HG03460 (cell line): Measurements from ENCODE around the gene CBX4.
"Not testable (repeated sequence)": the region's sequence is repeated elsewhere in the genome, so short reads cannot be mapped to it uniquely, and the experiment has no call there.

ENCODE experiments used
- ATAC-seq: cut with Tn5 transposase; IDR thresholded peaks from one replicate; pipeline ENCODE4 v1.9.1; 2021; ENCODE audit not compliant: unreplicated experiment

CBX4 gene

DNA sequence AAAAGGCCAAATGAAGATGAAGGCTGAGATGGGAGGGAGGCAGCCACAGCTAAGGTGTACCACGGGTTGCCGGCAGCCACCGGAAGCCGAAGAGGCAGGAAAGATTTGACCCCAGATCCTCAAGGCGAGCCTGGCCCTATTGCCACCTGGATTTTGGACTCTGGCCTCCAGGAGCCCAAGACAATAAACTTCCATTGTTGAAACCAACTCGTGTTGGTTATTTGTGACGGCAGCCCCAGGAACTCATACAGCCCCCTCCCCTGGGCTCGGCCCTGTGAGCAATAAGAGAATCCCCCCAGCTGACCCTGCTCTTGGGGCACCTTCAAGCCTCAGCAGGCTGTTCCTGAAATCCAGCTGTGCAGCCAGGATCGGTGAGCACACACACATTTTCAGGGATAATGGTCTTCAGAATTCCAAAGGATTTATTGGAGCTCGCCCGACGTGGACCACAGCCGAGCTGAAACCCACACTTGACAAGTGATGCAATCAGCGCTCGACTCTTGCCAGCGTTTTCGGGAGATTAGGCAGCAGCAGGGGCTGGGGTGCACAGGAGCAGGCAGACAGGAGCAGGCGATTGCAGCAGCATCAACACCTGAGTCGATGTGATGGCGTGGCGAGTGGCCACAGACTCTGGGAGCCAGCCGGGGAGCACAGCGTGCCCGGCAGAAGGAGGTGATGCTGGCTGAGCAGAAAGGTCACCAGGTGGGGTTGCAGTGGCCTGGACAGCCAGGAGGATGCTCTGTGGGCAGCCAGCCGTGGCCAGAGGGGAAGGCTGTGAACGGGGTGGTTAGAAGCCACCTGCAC is 22.4 kb upstream of the CBX4 start:
- ATAC-seq, result no peak

DNA sequence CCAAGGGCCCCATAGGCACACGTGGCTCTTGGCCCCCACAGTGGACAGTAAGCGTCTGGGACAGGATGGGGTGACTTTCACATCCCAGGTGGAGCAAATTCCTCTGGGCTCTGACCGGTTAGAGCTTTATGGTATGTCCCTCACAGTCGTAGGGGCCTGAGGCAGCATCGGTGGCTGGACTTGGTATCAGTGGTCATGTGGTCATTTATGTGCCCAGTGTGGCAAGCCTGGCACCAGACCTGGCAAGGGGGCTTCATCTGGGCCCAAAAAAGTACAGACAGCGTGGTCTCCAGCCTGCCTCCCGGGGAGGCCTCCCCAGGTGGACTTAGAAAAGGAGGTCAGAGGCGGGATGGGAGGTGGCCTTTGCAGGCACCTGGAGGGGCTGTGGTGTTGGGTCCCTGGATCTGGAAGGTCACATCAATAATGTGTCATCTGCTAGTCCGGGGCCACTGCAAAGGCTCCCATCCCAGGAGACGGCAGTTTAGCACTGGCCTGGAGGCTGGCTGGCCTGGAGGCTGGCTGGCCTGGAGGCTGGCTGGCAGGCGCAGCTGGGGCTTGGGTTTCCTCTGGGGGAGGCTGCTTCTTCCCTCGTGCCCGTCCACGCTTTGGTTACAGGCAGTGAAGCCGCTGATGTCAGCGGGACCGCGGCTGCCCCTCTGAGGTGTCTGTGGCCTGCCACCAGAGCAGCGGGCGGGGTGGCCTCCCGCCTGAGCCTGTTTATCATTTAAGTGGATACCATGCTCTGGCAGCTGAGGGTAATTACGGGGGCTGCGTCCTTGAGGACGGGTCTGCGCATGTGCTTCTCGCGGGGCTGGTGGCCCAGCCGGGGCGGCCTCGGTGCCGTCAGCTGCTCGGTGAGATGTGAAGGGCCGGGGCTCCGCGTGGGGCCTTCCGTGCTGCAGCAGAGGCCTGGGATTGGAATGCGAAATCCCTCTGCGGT is 20.7 kb upstream of the CBX4 start:
- ATAC-seq, result no peak

DNA sequence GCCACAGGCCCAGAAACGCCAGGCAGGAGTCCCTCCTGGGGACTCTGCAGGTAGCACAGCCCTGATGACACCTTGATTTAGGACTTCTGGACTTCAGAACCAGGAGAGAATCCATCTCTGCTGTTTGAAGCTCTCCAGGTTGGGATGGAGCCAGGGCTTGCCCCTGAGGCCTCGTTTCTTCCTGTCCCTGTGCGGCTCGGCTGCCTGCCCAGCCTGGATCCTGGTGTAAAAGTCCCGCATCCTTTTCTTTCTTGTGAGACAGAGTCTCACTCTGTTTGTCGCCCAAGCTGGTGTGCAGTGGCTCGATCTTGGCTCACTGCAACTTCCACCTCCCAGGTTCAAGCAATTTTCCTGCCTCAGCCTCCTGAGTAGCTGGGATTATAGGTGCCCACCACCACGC is 17.9 kb upstream of the CBX4 start:
- ATAC-seq, result no peak

DNA sequence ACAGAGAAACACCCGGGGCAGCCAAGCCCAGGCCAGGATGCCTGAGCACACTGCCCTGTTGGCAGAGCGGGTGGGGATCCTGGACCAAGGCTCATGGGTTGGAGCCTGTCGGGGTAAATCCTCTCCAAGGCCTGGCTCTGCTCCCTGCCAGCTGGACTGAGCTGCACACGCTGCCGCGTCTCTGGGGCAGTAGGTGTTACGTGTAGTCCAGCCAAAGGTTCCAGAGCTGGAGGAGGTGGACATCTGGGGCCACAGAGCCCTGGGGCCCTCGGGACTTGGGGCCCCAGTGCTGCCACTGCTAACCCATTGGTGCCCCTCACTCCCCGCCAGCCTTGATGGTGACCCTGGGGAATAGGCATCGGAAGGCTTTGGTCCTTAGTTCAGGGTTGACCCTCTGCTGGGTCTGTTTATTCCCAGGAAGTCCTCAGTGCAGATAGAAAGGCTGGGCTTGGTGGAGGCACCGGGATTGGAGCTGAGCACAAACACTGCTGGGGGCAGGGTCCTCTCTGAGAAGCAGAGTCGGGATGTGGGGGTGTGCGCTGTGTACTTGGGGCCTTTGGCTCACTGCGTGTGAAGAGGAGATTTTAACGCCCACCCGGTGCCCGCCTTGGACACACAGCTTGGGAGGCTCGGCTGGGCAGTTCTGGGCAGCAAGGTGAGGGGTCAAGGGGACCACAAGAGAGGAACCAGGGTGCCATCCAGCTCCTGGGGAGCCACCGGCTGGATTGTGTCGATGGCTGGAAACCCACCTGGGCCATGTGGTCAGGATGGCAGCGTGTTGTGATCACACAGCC is 16.3 kb upstream of the CBX4 start:
- ATAC-seq, result no peak

DNA sequence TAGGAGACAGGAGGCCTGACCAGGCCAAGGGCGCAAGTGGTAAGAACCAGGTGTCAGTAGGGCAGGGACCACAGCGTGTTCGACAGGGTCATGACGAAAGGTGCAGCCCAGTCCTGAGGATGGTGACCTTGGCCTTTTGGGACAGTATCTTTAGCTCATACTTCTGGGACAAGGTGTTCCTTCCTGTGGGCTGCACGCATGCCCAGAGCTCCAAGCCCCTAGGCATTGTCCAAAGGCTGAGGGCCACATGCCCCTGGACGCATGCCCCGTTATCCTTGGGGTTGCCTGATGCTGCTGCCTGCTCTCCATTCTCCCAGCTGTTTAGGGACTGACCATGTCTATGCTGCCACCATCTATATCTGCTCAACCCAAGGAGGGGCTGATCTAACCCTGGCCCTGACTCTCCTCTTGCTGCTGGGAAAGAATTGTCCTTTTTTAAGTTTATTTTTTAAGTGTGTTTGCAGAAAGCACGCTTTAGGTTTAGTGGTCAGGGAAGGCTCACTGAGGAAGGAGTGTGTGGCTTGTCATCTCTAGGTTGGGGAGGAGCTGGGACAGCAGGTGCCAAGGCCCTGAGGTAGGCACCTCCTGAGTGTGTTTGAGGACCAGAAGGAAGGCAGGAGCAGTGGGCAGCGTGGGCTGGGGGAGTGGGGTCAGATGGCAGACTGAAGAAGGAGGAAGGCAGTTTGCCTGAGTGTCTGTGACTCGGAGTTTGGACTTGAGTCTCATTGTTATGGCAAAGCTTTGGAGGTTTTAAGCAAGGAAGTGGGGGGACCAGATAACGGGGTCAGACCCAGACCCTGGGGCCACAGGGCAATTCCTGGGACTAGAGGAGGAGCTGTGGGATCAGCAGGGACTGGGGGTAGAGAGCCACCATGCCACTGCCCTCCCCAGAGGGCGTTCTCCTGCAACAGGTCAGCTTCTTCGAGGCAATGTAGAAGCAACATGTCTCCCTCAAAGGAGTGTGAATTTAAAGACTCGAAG is 15.1 kb upstream of the CBX4 start:
- no peak for ATAC-seq

DNA sequence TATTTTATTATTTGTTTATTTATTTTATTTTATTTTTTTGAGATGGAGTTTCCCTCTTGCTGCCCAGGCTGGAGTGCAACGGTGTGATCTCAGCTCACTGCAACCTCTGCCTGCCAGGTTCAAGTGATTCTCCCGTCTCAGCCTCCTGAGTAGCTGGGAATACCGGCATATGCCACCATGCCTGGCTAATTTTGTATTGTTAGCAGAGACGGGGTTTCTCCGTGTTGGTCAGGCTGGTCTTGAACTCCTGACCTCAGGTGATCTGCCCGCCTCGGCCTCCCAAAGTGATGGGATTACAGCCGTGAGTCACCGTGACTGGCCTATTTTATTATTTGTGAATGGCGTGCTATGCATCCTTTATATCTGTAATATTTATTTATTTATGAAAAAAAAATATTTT is 13.9 kb upstream of the CBX4 start:
- not testable (repeated sequence) for ATAC-seq

DNA sequence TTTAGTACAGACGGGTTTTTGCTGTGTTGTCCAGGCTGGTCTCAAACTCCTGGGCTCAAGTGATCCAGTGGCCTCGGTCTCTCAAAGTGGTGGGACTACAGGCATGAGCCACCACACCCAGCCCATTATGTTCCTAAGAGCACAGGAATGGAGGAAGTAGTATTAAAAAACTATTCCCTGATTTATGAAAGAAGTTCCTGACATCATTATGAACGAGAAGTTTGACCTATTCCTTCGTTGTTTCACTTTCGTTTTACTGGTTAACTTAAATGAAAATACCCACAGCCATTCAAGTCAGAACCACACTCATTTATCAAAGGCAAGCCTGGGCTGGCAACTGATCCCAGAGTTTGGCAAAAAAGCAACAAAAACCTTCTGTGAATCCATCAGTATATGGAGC is 13.5 kb upstream of the CBX4 start:
- ATAC-seq, result no peak

DNA sequence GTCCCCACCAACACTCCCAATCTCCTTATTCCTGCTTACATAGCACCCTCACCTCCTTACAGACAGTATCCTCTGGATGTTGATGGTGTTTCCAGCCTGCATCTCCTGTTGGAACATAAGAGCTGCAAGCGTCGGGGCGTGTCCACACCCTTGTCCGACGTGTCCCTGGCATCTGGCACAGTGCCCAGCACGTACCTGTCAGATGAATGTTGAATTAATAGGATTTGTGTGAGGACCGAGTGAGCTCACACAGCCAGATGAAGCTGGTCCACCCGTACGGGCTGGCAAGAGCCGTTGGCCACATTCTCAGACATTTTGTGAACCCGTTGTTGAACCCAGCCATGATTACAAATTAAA is 12.2 kb upstream of the CBX4 start:
- no peak for ATAC-seq

DNA sequence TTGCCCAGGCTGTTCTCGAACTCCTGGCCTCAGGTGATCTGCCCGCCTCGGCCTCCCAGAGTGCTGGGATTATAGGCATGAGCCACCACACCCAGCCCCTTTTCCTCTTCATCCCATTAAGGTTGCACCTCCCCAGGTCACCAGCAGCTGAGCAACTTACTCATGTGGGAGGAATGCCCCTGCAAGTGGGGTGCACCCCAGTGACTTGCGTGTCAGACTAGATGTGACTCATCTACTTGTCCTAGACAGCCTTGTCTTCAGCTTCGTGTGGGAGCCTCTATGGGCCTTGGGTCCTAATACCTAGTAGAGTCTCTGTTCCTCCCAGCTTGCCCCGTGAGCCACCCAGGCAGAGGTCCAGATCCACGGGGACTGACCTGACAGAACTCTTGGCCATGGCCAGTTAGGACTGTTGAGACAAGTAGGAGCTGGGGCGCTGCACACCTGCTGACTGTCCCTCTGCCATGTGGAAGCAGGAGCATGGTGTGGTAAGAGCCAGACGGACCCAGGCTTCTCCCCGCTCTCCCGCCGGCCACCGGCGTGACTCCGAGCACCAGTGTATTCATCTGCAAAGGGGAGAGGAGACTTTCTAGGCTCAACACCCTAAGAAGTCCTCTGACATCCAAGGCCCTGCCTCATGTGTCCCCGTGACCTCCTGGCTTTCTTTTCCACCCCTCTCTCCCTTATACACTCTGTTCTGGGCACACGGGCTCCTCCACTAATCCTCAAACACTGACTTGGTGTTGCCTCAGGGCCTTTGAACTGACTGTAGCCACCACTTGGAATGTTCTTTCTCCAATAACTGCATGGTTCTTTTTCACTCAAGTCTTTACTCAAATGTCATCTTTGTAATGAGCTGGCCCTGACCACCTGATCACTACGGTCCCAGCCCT is 11.6 kb upstream of the CBX4 start:
- no peak for ATAC-seq

DNA sequence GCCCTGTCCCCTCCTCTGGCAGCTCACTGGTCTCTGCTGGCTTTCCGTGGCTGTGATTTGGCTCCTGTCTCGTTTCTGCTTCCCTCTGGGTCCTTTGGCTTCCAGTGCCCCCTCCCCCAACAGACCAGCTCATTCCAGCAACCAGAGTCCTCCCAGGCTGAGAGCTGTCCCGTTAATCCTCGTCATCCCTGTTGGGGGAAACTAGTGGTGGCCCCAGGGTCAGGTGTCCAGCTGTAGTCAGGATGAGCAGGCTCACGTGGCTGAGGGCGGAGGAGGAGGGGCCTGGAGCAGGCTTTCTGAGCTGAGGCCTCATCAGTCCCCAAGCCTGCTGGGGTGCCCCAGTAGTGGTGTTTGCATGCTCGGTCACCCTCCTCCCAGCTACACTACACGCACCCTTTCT is 10.7 kb upstream of the CBX4 start:
- ATAC-seq, result no peak

DNA sequence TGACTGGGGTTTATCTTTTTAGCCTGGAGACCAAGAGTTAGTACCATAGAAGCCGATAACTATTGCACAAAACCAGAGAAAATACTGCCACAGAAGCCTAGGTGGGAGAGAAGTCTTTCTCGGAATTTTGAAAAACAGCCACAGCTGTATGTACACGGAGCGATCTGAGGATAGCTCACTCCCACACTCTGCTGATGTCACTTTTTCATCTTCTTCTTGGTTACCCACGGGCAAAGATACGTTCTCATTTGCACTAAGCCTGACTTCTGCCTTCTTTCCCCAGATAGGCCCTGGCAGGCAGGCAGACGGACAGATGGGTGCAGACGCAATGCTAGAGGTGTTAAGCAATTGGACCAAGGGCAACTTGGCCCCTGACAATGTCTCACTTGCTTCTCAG is 9.1 kb upstream of the CBX4 start:
- no peak for ATAC-seq

DNA sequence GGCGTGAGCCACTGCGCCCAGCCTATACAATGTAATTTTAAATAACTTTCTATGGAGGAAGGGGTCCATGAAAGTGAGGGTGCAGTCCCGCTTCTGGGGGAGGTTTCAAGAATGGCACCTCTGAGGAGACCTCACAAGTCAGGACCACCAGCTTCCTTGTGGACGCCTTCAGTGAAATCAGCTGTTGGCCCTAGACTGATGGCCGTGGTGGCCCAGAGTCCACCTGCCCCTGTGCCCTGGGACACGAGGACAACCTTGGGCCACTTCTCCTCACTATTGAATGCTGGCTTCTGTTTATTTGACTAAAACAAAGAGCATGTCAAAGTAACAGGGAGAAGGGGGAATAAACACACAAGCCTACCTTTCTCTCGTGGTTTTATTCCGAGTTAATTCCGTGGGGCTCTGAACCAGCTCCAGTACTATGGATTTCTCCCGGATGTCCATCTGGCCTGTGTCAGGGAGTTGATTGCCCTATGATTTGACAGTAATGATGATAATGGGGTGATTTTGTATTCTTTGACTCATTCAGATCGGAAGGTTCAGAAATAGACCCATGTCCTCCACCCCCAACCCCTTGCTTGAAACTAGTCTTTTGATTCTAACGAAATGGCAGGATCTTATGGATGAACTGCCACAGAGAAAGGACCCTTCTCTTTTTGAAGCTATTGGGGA is 8.6 kb upstream of the CBX4 start:
- ATAC-seq, result no peak

DNA sequence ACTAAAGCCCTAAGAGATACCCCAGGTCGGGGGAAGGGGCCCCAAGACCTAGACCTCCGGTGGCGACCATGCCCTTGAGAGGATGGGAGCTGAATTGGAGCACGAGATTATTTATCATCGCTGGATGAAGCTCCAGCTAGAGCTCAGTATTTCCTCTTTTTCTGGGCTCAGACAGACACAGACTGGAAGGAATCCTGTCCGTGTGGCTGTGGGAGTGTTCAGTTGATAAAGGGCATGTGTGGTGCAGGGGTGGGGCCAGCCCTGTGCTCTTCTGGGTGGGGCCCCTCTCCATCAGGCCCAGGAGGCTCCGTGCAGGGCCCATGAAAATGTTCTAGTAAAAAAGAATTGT is 6.3 kb upstream of the CBX4 start:
- ATAC-seq, result no peak

DNA sequence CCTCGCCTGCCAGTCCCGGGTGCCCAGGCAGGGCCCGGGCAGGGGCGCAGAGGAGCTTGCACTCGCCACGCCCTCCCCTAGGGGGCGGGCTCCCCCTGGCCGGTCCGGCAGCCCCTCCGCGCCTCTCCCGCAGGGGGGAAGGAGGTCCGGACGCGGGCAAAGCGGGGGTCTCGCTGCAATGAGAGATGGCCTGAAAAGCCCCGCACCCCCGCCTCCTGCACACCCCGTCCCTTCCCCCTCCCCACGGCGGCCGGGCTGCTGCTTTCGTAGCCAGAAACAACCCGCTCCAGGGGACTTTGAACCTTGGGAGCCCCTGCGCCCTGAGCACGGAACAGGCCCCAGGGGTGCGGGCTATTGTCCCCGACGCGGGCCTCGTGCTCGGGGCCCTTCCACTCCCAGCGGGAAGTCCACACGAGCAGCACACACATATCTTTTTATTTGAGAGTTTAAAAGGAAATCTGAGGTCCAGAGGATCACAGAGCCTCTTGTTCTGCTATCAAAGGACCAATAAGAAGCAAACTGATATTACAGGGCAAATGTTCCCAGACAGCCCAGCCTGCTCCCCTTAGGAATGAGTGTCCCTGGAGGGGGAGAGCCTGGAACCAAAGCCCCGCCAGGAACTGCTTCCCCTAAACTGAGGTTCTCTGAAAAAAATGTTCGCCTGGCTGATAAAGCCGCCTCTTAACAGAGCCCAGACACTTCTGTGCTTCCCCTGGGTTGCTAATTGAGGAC is 5.8 kb upstream of the CBX4 start:
- ATAC-seq, result no peak

DNA sequence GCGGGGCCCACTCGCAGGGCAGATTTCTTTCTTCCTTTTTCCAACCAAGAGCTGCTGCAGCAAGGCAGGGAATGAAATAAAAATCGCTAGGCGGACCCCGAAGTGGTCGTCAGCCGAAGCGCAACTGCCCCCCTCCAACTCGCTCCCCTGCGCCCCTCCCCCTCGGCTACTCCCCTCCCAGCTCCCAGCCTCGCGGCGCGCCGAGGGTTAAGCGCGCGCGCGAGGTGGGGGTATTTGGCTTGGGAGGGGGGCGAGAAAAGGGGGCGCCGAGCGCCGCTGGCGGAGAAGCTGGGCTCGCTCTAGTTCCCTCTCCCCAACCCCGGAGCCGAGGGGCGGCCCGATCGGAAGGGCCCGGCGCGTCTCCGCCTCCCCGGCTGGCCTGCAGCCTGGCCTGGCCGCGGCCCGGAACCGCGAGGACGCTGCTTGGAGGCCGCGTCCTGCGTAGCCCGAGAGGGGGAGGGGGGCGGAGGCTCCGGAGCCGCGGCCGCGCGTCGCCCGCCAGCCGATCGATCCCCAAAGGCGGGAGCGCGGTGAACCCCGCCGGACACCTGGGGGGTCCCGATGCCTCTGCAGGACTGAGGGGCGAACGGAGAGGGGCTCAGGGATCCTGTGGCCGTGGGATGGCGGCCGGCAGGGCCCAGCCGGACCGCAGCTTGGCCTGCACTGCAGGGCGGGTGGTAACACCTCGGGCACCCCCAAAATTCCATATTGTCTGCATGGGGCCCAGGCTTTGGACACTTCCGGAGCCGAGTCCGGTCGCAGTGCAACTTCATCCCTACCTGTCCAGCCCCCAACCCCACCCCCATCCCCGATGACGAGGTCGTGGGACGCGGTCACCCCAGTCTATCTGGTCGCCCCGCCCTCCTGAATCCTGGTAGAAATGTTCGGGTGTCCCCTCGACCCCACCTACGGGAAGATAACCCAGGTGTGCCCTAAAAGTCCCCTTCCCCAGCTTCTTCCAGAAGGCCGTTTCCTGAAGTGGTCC is 4.9 kb upstream of the CBX4 start:
- no peak for ATAC-seq

DNA sequence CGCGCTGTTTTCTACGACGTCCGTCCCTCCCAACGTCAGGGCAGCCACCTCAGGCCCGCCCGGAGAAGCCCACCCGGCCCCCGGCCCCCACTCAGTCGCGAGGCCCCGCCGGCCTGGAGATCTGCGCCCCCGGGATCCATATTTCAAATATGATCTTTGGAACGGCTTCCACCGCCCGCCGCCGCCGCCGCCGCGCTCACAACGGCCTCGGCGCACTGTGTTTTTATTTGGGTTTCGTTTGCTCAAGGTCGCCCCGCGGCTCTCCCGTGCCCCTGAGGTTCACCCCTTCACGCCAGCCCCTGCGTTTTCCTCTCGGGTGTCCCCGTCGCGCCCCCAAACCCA is 4.2 kb upstream of the CBX4 start:
- no peak for ATAC-seq
